Stimulated activated CD4-positive, alpha-beta T cell treated with anti-CD3 and anti-CD28 coated beads, Interleukin-4, amount 100 ng/mL, for 4 hours (primary cell): ENCODE measurements around the gene EFCC1.

Experiments
- DNase-seq, 2 experiments: peaks; one replicate each; pipeline ENCODE4 v3.0.0-alpha.2; 2020

EFCC1 gene

DNA sequence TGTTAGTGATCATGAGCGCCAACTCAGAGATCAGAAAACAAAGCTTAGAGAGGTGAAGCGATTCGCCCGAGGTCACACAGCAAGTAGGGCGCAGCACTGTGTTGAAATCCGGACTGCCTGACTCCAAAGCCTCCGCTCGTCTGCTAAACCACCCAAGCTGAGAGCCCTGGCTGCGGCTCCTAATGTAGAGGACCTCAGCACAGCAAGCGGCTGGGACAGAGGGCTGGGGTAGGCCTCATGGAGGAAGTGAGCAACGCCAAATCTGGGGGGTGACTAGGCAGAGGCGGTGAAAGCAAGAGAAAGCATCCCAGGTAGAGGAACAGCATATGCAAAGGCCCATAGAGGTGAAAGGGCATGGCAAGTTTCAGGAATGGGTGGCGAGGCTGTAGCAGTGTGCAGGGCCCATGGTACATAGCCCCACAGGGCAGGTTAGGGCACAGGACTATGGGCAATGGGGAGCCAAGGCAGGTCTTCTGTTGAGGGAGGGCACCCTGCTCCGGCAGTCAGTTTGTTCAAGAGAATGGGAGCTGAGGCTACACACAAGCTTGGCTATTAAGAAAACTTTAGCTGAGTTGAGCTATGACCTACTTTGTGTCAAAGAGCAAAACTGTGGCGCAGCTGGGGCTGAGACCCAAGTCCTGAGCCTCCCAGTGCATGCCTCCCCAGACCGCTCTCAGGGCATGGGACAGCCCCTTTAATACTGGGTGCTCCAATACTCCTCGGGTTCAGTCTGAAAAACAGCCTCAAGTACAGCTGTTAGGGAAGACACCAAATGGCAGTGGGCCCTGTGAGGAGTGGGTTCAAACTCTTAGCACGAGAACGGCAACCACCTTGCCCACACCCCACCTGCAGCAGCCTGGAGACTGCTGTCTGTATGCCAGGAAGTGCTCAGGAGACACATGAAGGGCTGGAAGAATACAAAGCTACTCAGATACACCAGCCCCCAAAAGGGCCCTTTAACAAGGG, 6.2 kb upstream of the EFCC1 start:
- DNase-seq = no peak

- peak in 1 of 2 experiments; percentile 48 for DNase-seq
These were observed 5.4 kb upstream of the EFCC1 start for GRCh38 chr3:128995737-128996136.

GRCh38 chr3:128996200-128996599, 4.9 kb upstream of the EFCC1 start:
- DNase-seq = no peak

GRCh38 chr3:128996726-128997125, 4.4 kb upstream of the EFCC1 start:
- DNase-seq = no peak

GRCh38 chr3:128997486-128998133, 3.5 kb upstream of the EFCC1 start:
- DNase-seq = no peak

GRCh38 chr3:128998561-128998960, 2.5 kb upstream of the EFCC1 start:
- DNase-seq = no peak

GRCh38 chr3:128999102-128999501, 2.0 kb upstream of the EFCC1 start:
- no peak for DNase-seq

DNA sequence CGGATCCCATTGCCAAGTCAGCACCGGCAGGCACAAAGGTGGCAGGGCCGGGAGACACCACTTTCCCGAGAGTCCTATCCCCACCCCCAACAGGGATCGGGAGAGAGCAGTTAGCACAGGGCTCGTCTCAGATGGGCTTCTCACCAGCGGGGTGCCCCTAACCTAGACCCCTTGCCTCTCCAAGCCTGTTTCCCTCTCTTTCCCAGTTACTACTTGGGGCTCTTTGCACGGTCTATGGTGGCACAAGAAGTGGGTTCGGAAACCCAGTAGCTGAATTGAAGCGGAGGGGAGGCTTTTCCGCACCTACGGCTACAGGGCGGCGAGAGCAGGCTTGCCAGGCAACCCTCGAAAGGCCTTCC, 383 bp upstream of the EFCC1 start:
- no peak for DNase-seq

GRCh38 chr3:129001806-129002572, 885 bp downstream of the EFCC1 start:
- DNase-seq = no peak

- no peak for DNase-seq
These were observed 1.8 kb downstream of the EFCC1 start for GRCh38 chr3:129002573-129003569.

GRCh38 chr3:129003578-129004112, 2.5 kb downstream of the EFCC1 start:
- DNase-seq = peak; percentile 43 to 45

GRCh38 chr3:129004639-129005295, 3.7 kb downstream of the EFCC1 start:
- DNase-seq = no peak

GRCh38 chr3:129005526-129006303, 4.6 kb downstream of the EFCC1 start:
- DNase-seq = no peak

GRCh38 chr3:129006864-129007263, 5.8 kb downstream of the EFCC1 start:
- no peak for DNase-seq

DNA sequence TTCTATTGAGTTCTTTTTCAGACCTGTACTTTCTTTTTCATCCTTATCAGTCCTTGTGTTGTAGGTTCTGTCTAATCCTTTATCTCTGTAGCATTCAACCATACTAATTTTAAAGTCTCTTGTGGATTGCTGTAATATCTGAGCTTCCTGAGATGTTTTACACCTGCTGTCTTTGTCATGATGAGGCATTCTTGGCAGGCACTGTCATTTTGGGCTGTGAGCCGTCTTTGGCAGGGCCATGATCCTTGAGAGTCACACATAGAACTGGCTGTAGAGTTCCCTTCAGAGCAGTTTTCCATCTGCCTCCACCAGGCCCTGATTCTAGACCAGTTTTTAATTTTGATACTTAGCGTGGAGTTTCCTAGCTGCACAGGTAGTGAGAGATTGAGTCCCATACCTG, 6.7 kb downstream of the EFCC1 start:
- no peak for DNase-seq

- no peak for DNase-seq
These were observed 8.2 kb downstream of the EFCC1 start for GRCh38 chr3:129009266-129009665.

DNA sequence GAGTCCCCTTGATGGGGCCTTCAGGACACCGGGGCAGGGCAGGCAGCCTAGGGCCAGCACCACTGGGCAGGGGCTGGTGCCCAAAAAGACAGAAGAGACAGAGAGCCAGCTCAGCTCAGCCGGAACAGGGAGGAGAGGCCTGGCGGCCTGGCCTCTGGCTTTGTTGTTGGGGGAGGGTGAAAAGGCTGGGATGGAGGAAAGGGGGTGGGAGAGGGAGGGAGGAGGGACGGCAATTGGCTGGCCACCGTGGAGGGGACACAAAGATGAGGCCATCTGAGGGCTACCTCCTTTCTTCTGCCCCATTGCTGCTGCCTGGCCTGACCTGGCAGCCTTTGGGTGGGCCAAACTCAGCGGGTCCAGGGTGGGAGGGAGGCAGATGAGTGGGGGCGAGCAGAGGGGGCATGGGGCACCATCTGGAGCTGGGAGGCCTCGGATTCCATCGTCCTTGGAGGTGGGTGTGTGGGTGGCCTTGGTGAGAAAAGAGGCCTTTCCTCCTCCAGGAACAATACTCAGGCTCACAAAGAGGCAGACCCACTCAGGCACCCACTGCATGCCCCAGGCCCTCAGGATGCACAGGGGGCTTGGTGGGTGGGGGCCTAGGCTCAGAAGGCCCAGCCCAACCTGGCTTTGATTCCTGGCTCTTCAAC, 9.3 kb downstream of the EFCC1 start:
- no peak for DNase-seq

GRCh38 chr3:129013491-129013891, 12.4 kb downstream of the EFCC1 start:
- DNase-seq = no peak

- no peak for DNase-seq
These were observed 13.0 kb downstream of the EFCC1 start for GRCh38 chr3:129014148-129014547.

DNA sequence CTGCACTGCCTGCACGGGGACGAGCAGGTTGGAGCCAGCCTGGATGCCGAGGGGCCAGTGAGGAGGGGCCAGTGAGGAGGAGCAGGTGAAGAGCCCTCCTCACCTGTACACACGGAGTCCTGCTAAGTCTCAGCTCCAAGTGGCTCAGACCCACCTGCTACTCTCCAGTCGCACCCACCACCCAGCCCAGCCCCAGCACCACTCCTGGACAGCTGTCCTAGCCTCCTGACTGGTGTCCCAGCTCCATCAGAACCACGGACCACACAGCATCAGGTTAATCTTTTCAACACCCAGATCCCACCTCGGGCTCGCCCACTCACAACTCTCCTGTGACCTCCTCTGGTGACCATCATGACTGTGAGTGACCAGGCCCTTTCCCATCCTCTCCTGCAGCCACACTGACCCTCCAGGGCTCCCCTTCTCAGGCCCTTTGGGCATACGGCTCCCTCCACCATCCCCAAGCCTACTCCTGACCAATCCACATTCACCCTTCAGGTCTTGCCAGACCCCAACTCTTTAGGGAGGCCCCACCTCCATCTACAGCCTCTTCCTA, 13.8 kb downstream of the EFCC1 start:
- DNase-seq = no peak
